GM12891 (cell line): ENCODE results near the gene RHBDD2.
"Not testable (repeated sequence)": the region's sequence is repeated elsewhere in the genome, so short reads cannot be mapped to it uniquely, and the experiment has no call there.

Experiments used
- PAX5 ChIP-seq: IDR thresholded peaks from 2 replicates; pipeline ENCODE4 v1.6.1; 2011; ENCODE audit warnings: low read length, moderate library complexity, mild to moderate bottlenecking; ENCODE audit not compliant: insufficient read depth, severe bottlenecking
- POLR2A ChIP-seq: IDR thresholded peaks from 2 replicates; pipeline ENCODE4 v1.6.1; 2011; ENCODE audit warnings: low read depth, low read length, control low read depth
- POLR2AphosphoS5 ChIP-seq: IDR thresholded peaks from 2 replicates; pipeline ENCODE4 v1.6.1; 2011; ENCODE audit warnings: low read depth, low read length, control low read depth
- SPI1 ChIP-seq: IDR thresholded peaks from 2 replicates; pipeline ENCODE4 v1.6.1; 2011; ENCODE audit warnings: low read depth, low read length, control low read depth
- TAF1 ChIP-seq: IDR thresholded peaks from 2 replicates; pipeline ENCODE4 v1.6.1; 2011; ENCODE audit warnings: low read depth, low read length, control low read depth

GRCh38 chr7:75829656-75830055 lies 49.2 kb upstream of the RHBDD2 start:
- not testable (repeated sequence) for TF ChIP-seq POLR2A, TAF1, POLR2AphosphoS5, SPI1, PAX5
